H9 (cell line): ENCODE results near the gene LIX1L. TPM values are rescaled to one million over a fixed set of nuclear protein-coding genes. Genes with fewer than 3 reads are reported as not detected.

Experiments
- DNase-seq: peaks from one replicate; pipeline ENCODE4 v3.0.0-alpha.2; 2017
- H2AFZ ChIP-seq: one replicate; pipeline ENCODE4 v1.6.1; 2013; ENCODE audit warnings: mild to moderate bottlenecking, low read length, control low read depth, moderate library complexity
- H2AK5ac ChIP-seq: 2 replicates; pipeline ENCODE4 v1.6.1; 2013; ENCODE audit warnings: low read length, control low read depth, mixed read lengths; ENCODE audit not compliant: insufficient read length
- H2BK120ac ChIP-seq: one replicate; pipeline ENCODE4 v1.6.1; 2013; ENCODE audit warnings: low read depth, mild to moderate bottlenecking, low read length, control low read depth, inconsistent platforms; ENCODE audit not compliant: poor library complexity, severe bottlenecking
- H2BK12ac ChIP-seq: 2 replicates; pipeline ENCODE4 v1.6.1; 2013; ENCODE audit warnings: low read length, control low read depth, mixed read lengths, low read depth; ENCODE audit not compliant: insufficient read length
- H2BK15ac ChIP-seq: 2 replicates; pipeline ENCODE4 v1.6.1; 2013; ENCODE audit warnings: low read depth, low read length, control low read depth
- H2BK20ac ChIP-seq: one replicate; pipeline ENCODE4 v1.6.1; 2013; ENCODE audit warnings: low read depth, mild to moderate bottlenecking, low read length, control low read depth, inconsistent platforms; ENCODE audit not compliant: poor library complexity, severe bottlenecking
- H2BK5ac ChIP-seq: 2 replicates; pipeline ENCODE4 v1.6.1; 2013; ENCODE audit warnings: low read length, control low read depth, mixed read lengths; ENCODE audit not compliant: insufficient read length
- H3K14ac ChIP-seq: 2 replicates; pipeline ENCODE4 v1.6.1; 2013; ENCODE audit warnings: low read length, control low read depth; ENCODE audit not compliant: insufficient read depth
- H3K18ac ChIP-seq: 2 replicates; pipeline ENCODE4 v1.6.1; 2013; ENCODE audit warnings: low read depth, mild to moderate bottlenecking, mixed read lengths, low read length, control low read depth; ENCODE audit not compliant: insufficient read length
- H3K23ac ChIP-seq: 2 replicates; pipeline ENCODE4 v1.6.1; 2013; ENCODE audit warnings: low read length, control low read depth, mixed read lengths, low read depth; ENCODE audit not compliant: insufficient read length
- H3K23me2 ChIP-seq: 2 replicates; pipeline ENCODE4 v1.6.1; 2013; ENCODE audit warnings: low read depth, mild to moderate bottlenecking, mixed read lengths, low read length, control low read depth; ENCODE audit not compliant: insufficient read length, poor library complexity, severe bottlenecking
- H3K27ac ChIP-seq: 2 replicates; pipeline ENCODE4 v1.5.1; 2013; ENCODE audit warnings: low read length, control low read depth, mixed read lengths, low read depth; ENCODE audit not compliant: insufficient read length
- H3K27me3 ChIP-seq: 2 replicates; pipeline ENCODE4 v1.6.1; 2013; ENCODE audit warnings: low read length, control low read depth, inconsistent platforms; ENCODE audit not compliant: insufficient read depth
- H3K4ac ChIP-seq: 2 replicates; pipeline ENCODE4 v1.6.1; 2013; ENCODE audit warnings: low read depth, mild to moderate bottlenecking, control low read depth, inconsistent platforms, low read length, moderate library complexity
- H3K4me1 ChIP-seq: 2 replicates; pipeline ENCODE4 v1.6.1; 2013; ENCODE audit warnings: low read length, control low read depth, inconsistent platforms; ENCODE audit not compliant: insufficient read depth
- H3K4me2 ChIP-seq: 2 replicates; pipeline ENCODE4 v1.6.1; 2013; ENCODE audit warnings: low read length, control low read depth, mixed read lengths; ENCODE audit not compliant: insufficient read length, insufficient read depth
- H3K56ac ChIP-seq: 2 replicates; pipeline ENCODE4 v1.6.1; 2013; ENCODE audit warnings: low read depth, mild to moderate bottlenecking, mixed read lengths, low read length, control low read depth; ENCODE audit not compliant: insufficient read length
- H3K79me1 ChIP-seq: 2 replicates; pipeline ENCODE4 v1.6.1; 2013; ENCODE audit warnings: low read depth, mild to moderate bottlenecking, moderate library complexity, low read length, control low read depth, inconsistent platforms; ENCODE audit not compliant: insufficient read depth, poor library complexity, severe bottlenecking
- H3K79me2 ChIP-seq: 2 replicates; pipeline ENCODE4 v1.6.1; 2013; ENCODE audit warnings: low read length, control low read depth, inconsistent platforms; ENCODE audit not compliant: insufficient read depth
- H3K9ac ChIP-seq: 2 replicates; pipeline ENCODE4 v1.6.1; 2013; ENCODE audit warnings: low read length, control low read depth, mixed read lengths; ENCODE audit not compliant: insufficient read length; ENCODE audit errors: extremely low read depth
- H3K9me3 ChIP-seq: one replicate; pipeline ENCODE4 v1.6.1; 2013; ENCODE audit warnings: low read depth, low read length, inconsistent platforms; ENCODE audit not compliant: control insufficient read depth
- H3T11ph ChIP-seq: one replicate; pipeline ENCODE4 v1.6.1; 2013; ENCODE audit warnings: mild to moderate bottlenecking, low read length, control low read depth, inconsistent platforms
- H4K20me1 ChIP-seq: one replicate; pipeline ENCODE4 v1.6.1; 2013; ENCODE audit not compliant: control insufficient read depth, insufficient read length, insufficient read depth
- H4K5ac ChIP-seq: 2 replicates; pipeline ENCODE4 v1.6.1; 2013; ENCODE audit warnings: low read depth, mild to moderate bottlenecking, mixed read lengths, low read length, control low read depth; ENCODE audit not compliant: insufficient read length
- H4K8ac ChIP-seq: replicated peaks from 2 replicates; pipeline ENCODE4 v1.6.1; 2013; ENCODE audit warnings: low read length, control low read depth, mixed read lengths, low read depth; ENCODE audit not compliant: insufficient read length
- H4K91ac ChIP-seq: 2 replicates; pipeline ENCODE4 v1.6.1; 2013; ENCODE audit warnings: low read depth, mild to moderate bottlenecking, moderate library complexity, mixed read lengths, low read length, control low read depth; ENCODE audit not compliant: insufficient read length
- H3K27ac Mint-ChIP-seq, 3 experiments: 2 replicates in 2 of 3; 3 replicates in 1 of 3; pipeline ENCODE4 v1.8.0; 2020 to 2021; ENCODE audit warnings: mixed read lengths in 3 of 3, mild to moderate bottlenecking in 1 of 3, moderate library complexity in 1 of 3
- H3K27me3 Mint-ChIP-seq: 2 replicates; pipeline ENCODE4 v1.8.0; 2021; ENCODE audit warnings: low read depth, mild to moderate bottlenecking, moderate library complexity, mixed read lengths
- H3K36me3 Mint-ChIP-seq, 3 experiments: 2 replicates in 2 of 3; 3 replicates in 1 of 3; pipeline ENCODE4 v1.8.0; 2020 to 2021; ENCODE audit warnings: low read depth in 3 of 3, mixed read lengths in 3 of 3; ENCODE audit not compliant: insufficient read depth in 1 of 3
- H3K4me1 Mint-ChIP-seq, 2 experiments: 2 replicates each; pipeline ENCODE4 v1.8.0; 2020; ENCODE audit warnings: mixed read lengths in 2 of 2
- H3K4me3 Mint-ChIP-seq, 2 experiments: 2 replicates in 1 of 2; 3 replicates in 1 of 2; pipeline ENCODE4 v1.8.0; 2020 to 2021; ENCODE audit warnings: mild to moderate bottlenecking in 2 of 2, mixed read lengths in 2 of 2, moderate library complexity in 1 of 2
- H3K9me3 Mint-ChIP-seq, 2 experiments: 2 replicates in 1 of 2; 3 replicates in 1 of 2; pipeline ENCODE4 v1.8.0; 2020; ENCODE audit warnings: mild to moderate bottlenecking in 2 of 2, mixed read lengths in 2 of 2, moderate library complexity in 1 of 2
- CTCF ChIP-seq: fragments of 200-600 bp; sonication (generic); conservative IDR thresholded peaks from 3 replicates; pipeline ENCODE4 v1.8.0; 2021; ENCODE audit warnings: antibody characterized with exemption, mild to moderate bottlenecking
- WGBS: extraction: QIAGEN DNeasy Blood & Tissue Kit; methylation state at CpG from one replicate; pipeline ENCODE4 v1.1.7; 2013; ENCODE audit warnings: missing lambda C conversion rate, low lambda C conversion rate, mixed read lengths; ENCODE audit not compliant: insufficient read length; ENCODE audit errors: extremely low coverage; 5-methylcytosine and 5-hydroxymethylcytosine counted together
- total RNA-seq: library from RNA; stranded (reverse); gene quantifications from 2 replicates; pipeline ENCODE4 v1.2.1, GENCODE V29; 2021

The LIX1L gene
- total RNA-seq, 1 experiment from 2014 or later: 5.9 TPM

DNA sequence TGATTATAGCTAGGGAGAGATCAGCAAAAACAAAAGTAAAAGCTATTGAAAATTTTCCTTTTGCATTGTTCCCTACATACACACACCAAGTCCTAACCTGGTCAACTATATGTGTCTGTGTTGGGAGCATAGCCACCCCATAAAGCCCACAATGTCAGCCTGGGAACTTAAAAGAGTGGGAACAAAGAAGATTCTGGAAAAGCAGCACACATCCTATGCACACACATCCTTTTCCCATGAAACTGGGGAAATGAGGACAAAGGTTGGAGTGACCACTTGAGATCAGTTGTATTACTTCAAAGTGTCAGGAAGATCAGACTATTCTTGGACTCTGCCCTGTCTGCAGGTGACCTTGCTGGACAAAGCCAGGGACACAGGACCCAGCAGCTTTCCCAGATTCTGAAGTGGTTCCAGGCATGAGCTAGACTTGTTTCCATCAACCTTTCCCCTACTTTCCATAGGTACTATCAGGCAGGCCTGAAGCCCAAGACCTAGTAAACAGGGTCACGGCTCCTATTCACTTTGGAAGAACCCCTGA, 22.7 kb upstream of the LIX1L start:
- TF ChIP-seq CTCF: no peak
- peaks cover 13% of the 10 kb centered on the region for H3K4me1 ChIP-seq
- H2BK120ac ChIP-seq: no peak overlapping the region
- no peak overlapping the region for H4K8ac ChIP-seq
- H4K5ac ChIP-seq: no peak overlapping the region
- H3T11ph ChIP-seq: no peak overlapping the region
- H4K91ac ChIP-seq: no peak overlapping the region
- no peaks in the 10 kb centered on the region for H3K9me3 ChIP-seq
- H2BK5ac ChIP-seq: no peak overlapping the region
- H2AFZ ChIP-seq: no peak overlapping the region
- DNase-seq: no peak
- H3K9ac ChIP-seq: no peak overlapping the region
- no peak overlapping the region for H3K14ac ChIP-seq
- peaks cover 17 to 27% of the 10 kb centered on the region in 2 experiments for H3K4me1 Mint-ChIP-seq
- H2BK12ac ChIP-seq: peak overlapping the region; percentile 11
- no peaks in the 10 kb centered on the region for H4K20me1 ChIP-seq
- H3K79me1 ChIP-seq: no peaks in the 10 kb centered on the region
- H3K4ac ChIP-seq: no peak overlapping the region
- no peaks in the 10 kb centered on the region for H3K36me3 Mint-ChIP-seq
- no CpG with 5 or more reads among the region's 1 CpG for WGBS
- H3K9me3 Mint-ChIP-seq: no peaks in the 10 kb centered on the region
- H3K27me3 ChIP-seq: no peaks in the 10 kb centered on the region
- H3K27ac ChIP-seq: no peak overlapping the region
- no peak overlapping the region for H2BK15ac ChIP-seq
- no peak overlapping the region for H3K56ac ChIP-seq
- no peak overlapping the region for H3K27ac Mint-ChIP-seq
- H3K18ac ChIP-seq: no peak overlapping the region
- no peak overlapping the region for H3K4me3 Mint-ChIP-seq
- no peaks in the 10 kb centered on the region for H3K23me2 ChIP-seq
- H2BK20ac ChIP-seq: no peak overlapping the region
- no peak overlapping the region for H3K23ac ChIP-seq
- peaks cover 5% of the 10 kb centered on the region for H3K27me3 Mint-ChIP-seq
- H3K79me2 ChIP-seq: no peaks in the 10 kb centered on the region
- H3K4me2 ChIP-seq: no peak overlapping the region
- no peak overlapping the region for H2AK5ac ChIP-seq
